A549 (cell line): ENCODE results near the gene HGS.

ENCODE experiments used
- BHLHE40 ChIP-seq: IDR thresholded peaks from 2 replicates; pipeline ENCODE4 v1.6.1; 2012; ENCODE audit warnings: low read depth, low read length, inconsistent platforms
- CEBPB ChIP-seq, 2 experiments: fragments of >200 bp in 1 of 2; sonication (Bioruptor Twin) in 1 of 2; formaldehyde crosslinking in 1 of 2; IDR thresholded peaks; 2 replicates each; pipeline ENCODE4 v1.6.1; 2012 to 2016
- EHMT2 ChIP-seq: fragments of 200-600 bp; sonication (generic); IDR thresholded peaks from 2 replicates; pipeline ENCODE4 v1.6.1; 2016; ENCODE audit warnings: antibody characterized with exemption, low read depth, mild to moderate bottlenecking, moderate library complexity
- HOXA7 ChIP-seq: fragments of 250-450 bp; sonication (Bioruptor Pico); IDR thresholded peaks from 2 replicates; pipeline ENCODE4 v1.5.0; 2020; ENCODE audit warnings: mild to moderate bottlenecking, moderate library complexity
- RAD21 ChIP-seq, 2 experiments: fragments of >200 bp in 1 of 2; sonication (Bioruptor Twin) in 1 of 2; formaldehyde crosslinking in 1 of 2; IDR thresholded peaks in 1 of 2; conservative IDR thresholded peaks in 1 of 2; 2 replicates in 1 of 2; 3 replicates in 1 of 2; pipeline ENCODE4 v1.6.1; 2012 to 2018; ENCODE audit warnings: inconsistent platforms in 1 of 2
- TF ChIP-seq, protein P1 (sequence below): fragments of >200 bp; sonication (Bioruptor Twin); formaldehyde crosslinking; IDR thresholded peaks from 3 replicates; pipeline ENCODE4 v1.5.1; 2016
- TF ChIP-seq, protein P2 (sequence below): IDR thresholded peaks from 2 replicates; pipeline ENCODE4 v1.6.1; 2012

DNA sequence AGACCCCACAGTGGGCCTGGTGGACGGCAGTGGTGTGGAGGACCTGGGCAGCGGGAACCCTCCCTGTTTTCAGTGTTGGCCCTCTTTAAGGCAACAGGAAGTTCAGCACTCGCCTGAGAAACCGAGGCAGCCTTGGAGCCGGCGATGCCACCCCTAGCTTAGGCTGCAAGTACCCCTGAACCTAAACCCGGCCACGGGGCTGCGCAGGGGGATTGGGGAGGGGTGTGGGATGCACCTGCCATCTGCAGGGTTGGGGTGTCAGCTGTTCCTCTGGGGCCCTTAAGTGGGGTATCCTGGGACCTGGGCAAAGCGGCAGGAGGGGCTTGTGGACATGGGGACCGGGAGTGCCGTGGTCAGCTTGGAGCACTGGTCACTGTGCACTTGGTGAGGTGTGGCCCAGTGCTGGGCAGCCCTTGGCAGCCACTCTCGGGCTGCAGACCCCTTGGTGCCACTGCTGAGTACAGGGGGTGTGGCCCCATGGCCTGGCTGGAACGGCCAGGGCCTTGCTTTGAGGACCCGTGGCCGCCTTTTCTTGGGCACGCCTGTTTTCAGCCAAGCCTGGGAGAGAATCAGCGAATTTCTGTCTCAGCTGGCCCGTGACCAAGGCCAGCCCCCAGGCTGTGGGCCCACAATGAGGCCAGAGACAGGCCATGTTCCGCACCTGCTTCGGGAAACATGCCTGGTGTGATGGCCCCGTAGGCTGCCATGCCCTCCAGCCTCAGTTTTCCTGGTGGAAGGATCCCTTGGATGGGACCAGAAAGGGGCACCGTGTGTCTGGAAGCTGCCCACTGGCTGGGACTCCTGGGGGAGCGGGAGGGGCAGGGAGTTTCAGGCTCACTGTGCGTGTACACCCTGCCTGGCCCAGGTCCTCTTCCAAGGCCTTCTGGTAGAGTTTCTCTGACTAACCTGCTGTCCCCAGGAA lies 24.2 kb downstream of the HGS start:
- TF ChIP-seq, protein P1, sequence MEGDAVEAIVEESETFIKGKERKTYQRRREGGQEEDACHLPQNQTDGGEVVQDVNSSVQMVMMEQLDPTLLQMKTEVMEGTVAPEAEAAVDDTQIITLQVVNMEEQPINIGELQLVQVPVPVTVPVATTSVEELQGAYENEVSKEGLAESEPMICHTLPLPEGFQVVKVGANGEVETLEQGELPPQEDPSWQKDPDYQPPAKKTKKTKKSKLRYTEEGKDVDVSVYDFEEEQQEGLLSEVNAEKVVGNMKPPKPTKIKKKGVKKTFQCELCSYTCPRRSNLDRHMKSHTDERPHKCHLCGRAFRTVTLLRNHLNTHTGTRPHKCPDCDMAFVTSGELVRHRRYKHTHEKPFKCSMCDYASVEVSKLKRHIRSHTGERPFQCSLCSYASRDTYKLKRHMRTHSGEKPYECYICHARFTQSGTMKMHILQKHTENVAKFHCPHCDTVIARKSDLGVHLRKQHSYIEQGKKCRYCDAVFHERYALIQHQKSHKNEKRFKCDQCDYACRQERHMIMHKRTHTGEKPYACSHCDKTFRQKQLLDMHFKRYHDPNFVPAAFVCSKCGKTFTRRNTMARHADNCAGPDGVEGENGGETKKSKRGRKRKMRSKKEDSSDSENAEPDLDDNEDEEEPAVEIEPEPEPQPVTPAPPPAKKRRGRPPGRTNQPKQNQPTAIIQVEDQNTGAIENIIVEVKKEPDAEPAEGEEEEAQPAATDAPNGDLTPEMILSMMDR: no peak
- no peak for TF ChIP-seq RAD21 (conservative IDR thresholded peaks at IDR 0.05 in 1 of 2, IDR thresholded peaks at IDR 0.05 in 1 of 2)
- TF ChIP-seq EHMT2: no peak
- TF ChIP-seq CEBPB (IDR thresholded peaks at IDR 0.05): no peak
- TF ChIP-seq HOXA7 (CRISPR knock-in tag): no peak
- TF ChIP-seq BHLHE40: no peak
- TF ChIP-seq, protein P2, sequence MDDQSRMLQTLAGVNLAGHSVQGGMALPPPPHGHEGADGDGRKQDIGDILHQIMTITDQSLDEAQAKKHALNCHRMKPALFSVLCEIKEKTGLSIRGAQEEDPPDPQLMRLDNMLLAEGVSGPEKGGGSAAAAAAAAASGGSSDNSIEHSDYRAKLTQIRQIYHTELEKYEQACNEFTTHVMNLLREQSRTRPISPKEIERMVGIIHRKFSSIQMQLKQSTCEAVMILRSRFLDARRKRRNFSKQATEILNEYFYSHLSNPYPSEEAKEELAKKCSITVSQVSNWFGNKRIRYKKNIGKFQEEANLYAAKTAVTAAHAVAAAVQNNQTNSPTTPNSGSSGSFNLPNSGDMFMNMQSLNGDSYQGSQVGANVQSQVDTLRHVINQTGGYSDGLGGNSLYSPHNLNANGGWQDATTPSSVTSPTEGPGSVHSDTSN: no peak
